Panc1 (cell line): Measurements from ENCODE around the gene CYB5B. TPM values are rescaled to one million over a fixed set of nuclear protein-coding genes. Genes with fewer than 3 reads are reported as not detected.

Experiments
- ATAC-seq: fragments of 200-7000 bp; cut with Tn5 transposase; 2 replicates; pipeline ENCODE4 v1.9.1; 2020; ENCODE audit warnings: mild to moderate bottlenecking, moderate library complexity
- BruUV-seq: library from RNA; stranded (reverse); fragments of 400-500 nt; replicated peaks from 2 replicates; lab custom pipeline; 2021; lab: Mats Ljungman, UMichigan
- CTCF ChIA-PET: fragments of 300-600 bp; sonication (Branson Sonifier 250); formaldehyde crosslinking; loops from one replicate; lab custom pipeline; 2022; ENCODE audit warnings: antibody characterized with exemption; lab: Charles Lee
- POLR2A ChIA-PET: fragments of 300-600 bp; sonication (Branson Sonifier 250); formaldehyde crosslinking; loops from one replicate; lab custom pipeline; 2022; ENCODE audit warnings: antibody characterized with exemption; lab: Charles Lee
- DNase-seq: peaks from one replicate; pipeline ENCODE4 v3.0.0-alpha.2; 2010; ENCODE audit warnings: low read depth, low spot score
- H3K27ac ChIP-seq: 2 replicates; pipeline ENCODE4 v1.5.1; 2011; ENCODE audit warnings: mild to moderate bottlenecking, low read length, inconsistent platforms
- H3K27me3 ChIP-seq: fragments of 200-500 bp; sonication (Bioruptor generic); 2 replicates; pipeline ENCODE4 v1.6.0; 2014; ENCODE audit warnings: low read length, inconsistent platforms; ENCODE audit not compliant: control insufficient read depth, insufficient read depth
- H3K36me3 ChIP-seq: fragments of 200-500 bp; sonication (Bioruptor generic); 2 replicates; pipeline ENCODE4 v1.5.1; 2014; ENCODE audit warnings: inconsistent platforms, mild to moderate bottlenecking, low read length, moderate library complexity; ENCODE audit not compliant: control insufficient read depth, insufficient read depth
- H3K4me1 ChIP-seq: 2 replicates; pipeline ENCODE4 v1.5.1; 2011; ENCODE audit warnings: inconsistent platforms, mild to moderate bottlenecking, low read length, moderate library complexity; ENCODE audit not compliant: control insufficient read depth, insufficient read depth
- H3K4me3 ChIP-seq, 2 experiments: 2 replicates each; pipeline ENCODE4 v1.5.1; 2011 to 2012; ENCODE audit warnings: low read depth in 2 of 2, low read length in 2 of 2, mild to moderate bottlenecking in 2 of 2, inconsistent platforms in 1 of 2, moderate library complexity in 1 of 2
- H3K9me3 ChIP-seq: fragments of 200-500 bp; sonication (Bioruptor generic); 2 replicates; pipeline ENCODE4 v1.5.1; 2014; ENCODE audit warnings: low read depth, mild to moderate bottlenecking, inconsistent platforms, low read length, moderate library complexity; ENCODE audit not compliant: control insufficient read depth, insufficient read depth
- POLR2AphosphoS5 ChIP-seq: IDR thresholded peaks from 2 replicates; pipeline ENCODE4 v1.6.1; 2012; ENCODE audit warnings: mild to moderate bottlenecking, low read depth, low read length, moderate library complexity
- SIN3A ChIP-seq: IDR thresholded peaks from 2 replicates; pipeline ENCODE4 v1.6.1; 2012; ENCODE audit warnings: low read depth, mild to moderate bottlenecking, low read length, moderate library complexity, borderline replicate concordance; ENCODE audit not compliant: insufficient read depth
- TCF7L2 ChIP-seq: IDR thresholded peaks from 2 replicates; pipeline ENCODE4 v1.6.1; 2011; ENCODE audit warnings: mild to moderate bottlenecking, low read depth, low read length, inconsistent platforms
- in situ Hi-C: cut with HindIII; loops from 2 replicates; pipeline ENCODE4 v1.10.0; 2016; ENCODE audit warnings: low sequenced_read_pairs, low pct_unique_long_range_greater_than_20kb
- intact Hi-C: fragments of 100-400 bp; cut with micrococcal nuclease; formaldehyde crosslinking; loops from one replicate; pipeline ENCODE4 v1.10.0; 2022; ENCODE audit not compliant: unreplicated experiment
- total RNA-seq: library from RNA; stranded (reverse); gene quantifications from one replicate; pipeline ENCODE4 v1.2.1, GENCODE V29; 2021; ENCODE audit not compliant: unreplicated experiment
- TF ChIP-seq, protein P1 (sequence below): fragments of 450-650 bp; IDR thresholded peaks from 2 replicates; pipeline ENCODE4 v1.5.1; 2017; ENCODE audit warnings: mild to moderate bottlenecking
- TF ChIP-seq, protein P2 (sequence below), 2 experiments: IDR thresholded peaks; 2 replicates each; pipeline ENCODE4 v1.6.1; 2011 to 2012; ENCODE audit warnings: low read depth in 2 of 2, control low read depth in 1 of 2, low read length in 1 of 2, mild to moderate bottlenecking in 1 of 2, moderate library complexity in 1 of 2; ENCODE audit not compliant: insufficient read depth in 1 of 2

CYB5B gene
- total RNA-seq, 1 experiment from 2014 or later: 326 TPM

DNA sequence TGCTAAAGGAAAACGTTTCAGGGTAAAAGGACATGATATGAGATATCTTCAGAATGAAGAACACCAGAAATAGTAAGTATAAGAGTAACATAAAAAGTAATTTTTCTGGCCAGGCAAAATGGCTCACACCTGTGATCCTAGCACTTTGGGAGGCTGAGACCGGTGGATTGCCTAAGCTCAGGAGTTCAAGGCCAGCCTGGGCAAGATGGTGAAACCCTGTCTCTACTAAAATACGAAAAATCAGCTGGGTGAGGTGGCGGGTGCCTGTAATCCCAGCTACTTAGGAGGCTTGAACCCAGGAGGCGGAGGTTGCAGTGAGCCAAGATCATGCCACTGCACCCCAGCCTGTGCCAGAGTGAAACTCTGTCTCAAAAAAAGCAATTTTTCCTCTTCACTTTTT, 84.7 kb downstream of the CYB5B start:
- no peak for ATAC-seq
- DNase-seq: no peak
- H3K4me1 ChIP-seq: no peaks in the 10 kb centered on the region
- ChIA-PET CTCF (no interaction called here), POLR2A (no interaction called here)
- H3K4me3 ChIP-seq: no peak overlapping the region
- TF ChIP-seq TCF7L2 (no peak), SIN3A (no peak), POLR2AphosphoS5 (no peak)
- TF ChIP-seq, protein P1, sequence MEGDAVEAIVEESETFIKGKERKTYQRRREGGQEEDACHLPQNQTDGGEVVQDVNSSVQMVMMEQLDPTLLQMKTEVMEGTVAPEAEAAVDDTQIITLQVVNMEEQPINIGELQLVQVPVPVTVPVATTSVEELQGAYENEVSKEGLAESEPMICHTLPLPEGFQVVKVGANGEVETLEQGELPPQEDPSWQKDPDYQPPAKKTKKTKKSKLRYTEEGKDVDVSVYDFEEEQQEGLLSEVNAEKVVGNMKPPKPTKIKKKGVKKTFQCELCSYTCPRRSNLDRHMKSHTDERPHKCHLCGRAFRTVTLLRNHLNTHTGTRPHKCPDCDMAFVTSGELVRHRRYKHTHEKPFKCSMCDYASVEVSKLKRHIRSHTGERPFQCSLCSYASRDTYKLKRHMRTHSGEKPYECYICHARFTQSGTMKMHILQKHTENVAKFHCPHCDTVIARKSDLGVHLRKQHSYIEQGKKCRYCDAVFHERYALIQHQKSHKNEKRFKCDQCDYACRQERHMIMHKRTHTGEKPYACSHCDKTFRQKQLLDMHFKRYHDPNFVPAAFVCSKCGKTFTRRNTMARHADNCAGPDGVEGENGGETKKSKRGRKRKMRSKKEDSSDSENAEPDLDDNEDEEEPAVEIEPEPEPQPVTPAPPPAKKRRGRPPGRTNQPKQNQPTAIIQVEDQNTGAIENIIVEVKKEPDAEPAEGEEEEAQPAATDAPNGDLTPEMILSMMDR: no peak
- TF ChIP-seq, protein P2, sequence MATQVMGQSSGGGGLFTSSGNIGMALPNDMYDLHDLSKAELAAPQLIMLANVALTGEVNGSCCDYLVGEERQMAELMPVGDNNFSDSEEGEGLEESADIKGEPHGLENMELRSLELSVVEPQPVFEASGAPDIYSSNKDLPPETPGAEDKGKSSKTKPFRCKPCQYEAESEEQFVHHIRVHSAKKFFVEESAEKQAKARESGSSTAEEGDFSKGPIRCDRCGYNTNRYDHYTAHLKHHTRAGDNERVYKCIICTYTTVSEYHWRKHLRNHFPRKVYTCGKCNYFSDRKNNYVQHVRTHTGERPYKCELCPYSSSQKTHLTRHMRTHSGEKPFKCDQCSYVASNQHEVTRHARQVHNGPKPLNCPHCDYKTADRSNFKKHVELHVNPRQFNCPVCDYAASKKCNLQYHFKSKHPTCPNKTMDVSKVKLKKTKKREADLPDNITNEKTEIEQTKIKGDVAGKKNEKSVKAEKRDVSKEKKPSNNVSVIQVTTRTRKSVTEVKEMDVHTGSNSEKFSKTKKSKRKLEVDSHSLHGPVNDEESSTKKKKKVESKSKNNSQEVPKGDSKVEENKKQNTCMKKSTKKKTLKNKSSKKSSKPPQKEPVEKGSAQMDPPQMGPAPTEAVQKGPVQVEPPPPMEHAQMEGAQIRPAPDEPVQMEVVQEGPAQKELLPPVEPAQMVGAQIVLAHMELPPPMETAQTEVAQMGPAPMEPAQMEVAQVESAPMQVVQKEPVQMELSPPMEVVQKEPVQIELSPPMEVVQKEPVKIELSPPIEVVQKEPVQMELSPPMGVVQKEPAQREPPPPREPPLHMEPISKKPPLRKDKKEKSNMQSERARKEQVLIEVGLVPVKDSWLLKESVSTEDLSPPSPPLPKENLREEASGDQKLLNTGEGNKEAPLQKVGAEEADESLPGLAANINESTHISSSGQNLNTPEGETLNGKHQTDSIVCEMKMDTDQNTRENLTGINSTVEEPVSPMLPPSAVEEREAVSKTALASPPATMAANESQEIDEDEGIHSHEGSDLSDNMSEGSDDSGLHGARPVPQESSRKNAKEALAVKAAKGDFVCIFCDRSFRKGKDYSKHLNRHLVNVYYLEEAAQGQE (IDR thresholded peaks at IDR 0.05; ENCODE audit: insufficient read depth in 1 of 2, low read depth in 2 of 2, low read length in 1 of 2): no peak
- in situ Hi-C loops (no loop called here), intact Hi-C loops (no loop called here)
- H3K27me3 ChIP-seq: no peaks in the 10 kb centered on the region
- H3K27ac ChIP-seq: no peak overlapping the region
- no TSS peak for BruUV-seq
- H3K36me3 ChIP-seq: no peaks in the 10 kb centered on the region
- no peaks in the 10 kb centered on the region for H3K9me3 ChIP-seq

DNA sequence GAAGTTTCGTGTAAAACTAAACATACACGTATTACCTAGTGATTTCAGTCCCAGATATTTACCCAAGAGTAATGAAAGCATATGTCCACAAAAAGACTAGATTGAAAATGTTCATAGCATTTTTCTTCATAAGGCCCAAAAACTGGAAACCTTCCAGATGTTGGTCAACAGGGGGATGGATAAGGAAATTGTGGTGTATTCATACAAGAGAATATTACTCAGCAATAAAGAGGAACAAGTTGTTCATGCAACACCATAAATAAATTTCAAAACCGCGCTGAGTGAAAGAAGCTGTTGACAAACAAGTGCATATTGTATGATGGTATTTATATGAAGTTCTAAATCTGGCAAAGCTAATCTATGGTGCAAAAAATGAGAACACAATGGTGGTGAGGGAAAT, 87.2 kb downstream of the CYB5B start:
- in situ Hi-C loops (no loop called here), intact Hi-C loops (no loop called here)
- no peaks in the 10 kb centered on the region for H3K27me3 ChIP-seq
- H3K27ac ChIP-seq: no peak overlapping the region
- no peaks in the 10 kb centered on the region for H3K4me1 ChIP-seq
- H3K4me3 ChIP-seq: no peak overlapping the region
- TF ChIP-seq, protein P2 (IDR thresholded peaks at IDR 0.05; ENCODE audit: insufficient read depth in 1 of 2, low read depth in 2 of 2, low read length in 1 of 2): no peak
- TF ChIP-seq POLR2AphosphoS5 (no peak), SIN3A (no peak)
- no peaks in the 10 kb centered on the region for H3K36me3 ChIP-seq
- POLR2A ChIA-PET: no interaction called here
- no peaks in the 10 kb centered on the region for H3K9me3 ChIP-seq
- DNase-seq (no peak), ATAC-seq (no peak)
- CTCF ChIA-PET: no interaction called here
- no TSS peak for BruUV-seq
